GM12865 (cell line): ENCODE measurements around the gene GUCY1A2.

Source experiments
- DNase-seq: peaks from one replicate; pipeline ENCODE4 v3.0.0; 2010; ENCODE audit warnings: low read depth
- H3K4me3 ChIP-seq: 2 replicates; pipeline ENCODE4 v1.5.1; 2011; ENCODE audit warnings: mild to moderate bottlenecking, low read depth, low read length, control low read depth
- CTCF ChIP-seq: IDR thresholded peaks from 2 replicates; pipeline ENCODE4 v1.5.1; 2011; ENCODE audit warnings: low read length, control low read depth, low read depth, inconsistent platforms; ENCODE audit not compliant: insufficient read depth; ENCODE audit errors: missing control alignments

GUCY1A2 gene

GRCh38 chr11:106624377-106624776 is 393.9 kb downstream of the GUCY1A2 start:
- DNase-seq: no peak
- no peak for TF ChIP-seq CTCF
- no peak overlapping the region for H3K4me3 ChIP-seq
